Retinal pigment epithelial cell (primary cell): ENCODE data around the gene EZH2.

ENCODE experiments used
- DNase-seq: peaks from one replicate; pipeline ENCODE4 v3.0.0-alpha.2; 2010; ENCODE audit warnings: low read depth
- H3K4me3 ChIP-seq: 2 replicates; pipeline ENCODE4 v1.5.1; 2011; ENCODE audit warnings: mild to moderate bottlenecking, low read length, control low read depth, moderate library complexity
- CTCF ChIP-seq: conservative IDR thresholded peaks from 2 replicates; pipeline ENCODE4 v1.5.1; 2011; ENCODE audit warnings: low read depth, low read length, control low read depth, inconsistent platforms

Gene EZH2

DNA sequence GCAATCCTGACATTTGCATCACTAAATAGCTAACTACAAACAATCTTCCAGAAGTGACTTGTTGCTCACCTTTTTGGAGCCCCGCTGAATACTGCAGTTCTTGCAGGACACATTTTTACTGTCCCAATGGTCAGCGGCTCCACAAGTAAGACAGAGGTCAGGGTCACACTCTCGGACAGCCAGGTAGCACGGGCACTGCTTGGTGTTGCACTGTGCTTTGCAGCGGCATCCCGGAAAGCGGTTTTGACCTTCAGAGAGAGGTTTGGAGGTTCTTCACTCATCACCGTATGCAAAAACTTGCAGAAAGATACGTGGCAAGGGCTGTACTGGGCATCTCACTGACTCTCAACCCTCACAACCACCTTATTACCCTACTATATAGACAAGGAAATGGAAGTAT lies 70.2 kb downstream of the EZH2 start:
- H3K4me3 ChIP-seq: no peak overlapping the region
- DNase-seq: no peak
- TF ChIP-seq CTCF: no peak

- TF ChIP-seq CTCF: no peak
- H3K4me3 ChIP-seq: no peak overlapping the region
- DNase-seq: no peak
These were observed 72.2 kb downstream of the EZH2 start for GRCh38 chr7:148811892-148812291.

- H3K4me3 ChIP-seq: no peak overlapping the region
- TF ChIP-seq CTCF: no peak
- DNase-seq: no peak
These were observed 74.2 kb downstream of the EZH2 start for GRCh38 chr7:148809856-148810255.

DNA sequence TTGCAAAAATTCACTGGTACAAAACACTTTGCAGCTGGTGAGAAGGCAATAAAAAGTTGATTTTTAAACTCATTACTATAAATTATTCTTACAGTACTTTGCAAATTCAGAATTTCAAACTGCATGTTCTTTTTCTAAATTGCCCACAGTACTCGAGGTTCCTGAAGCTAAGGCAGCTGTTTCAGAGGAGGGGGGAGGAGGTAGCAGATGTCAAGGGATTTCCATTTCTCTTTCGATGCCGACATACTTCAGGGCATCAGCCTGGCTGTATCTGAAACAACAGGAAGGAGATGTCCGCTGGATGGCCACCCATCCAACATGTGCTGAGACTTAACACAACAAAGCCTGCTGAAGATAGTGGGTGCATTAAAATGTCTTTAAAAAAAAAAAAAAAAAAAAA lies 76.7 kb downstream of the EZH2 start:
- DNase-seq: no peak
- H3K4me3 ChIP-seq: no peak overlapping the region
- TF ChIP-seq CTCF: no peak

DNA sequence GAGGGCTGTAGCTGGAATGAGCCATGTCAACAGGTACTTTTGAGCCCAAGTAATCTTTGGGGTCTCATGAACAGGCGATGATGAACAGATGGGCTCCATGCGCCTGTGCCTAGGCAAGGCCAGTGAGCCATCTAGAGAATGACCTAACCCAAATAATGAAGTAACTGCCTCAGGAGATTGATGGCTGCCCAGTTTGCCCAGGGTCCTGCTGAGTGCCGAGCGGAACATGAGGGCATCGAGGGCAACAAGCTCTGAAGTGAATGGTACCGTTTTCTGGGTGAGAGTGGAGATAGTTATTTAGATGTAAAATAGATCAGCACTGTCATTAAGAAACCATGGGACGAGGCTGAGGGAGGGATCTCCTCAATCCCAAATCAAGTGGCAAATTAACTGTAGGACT lies 77.9 kb downstream of the EZH2 start:
- H3K4me3 ChIP-seq: no peak overlapping the region
- TF ChIP-seq CTCF: no peak
- DNase-seq: no peak

DNA sequence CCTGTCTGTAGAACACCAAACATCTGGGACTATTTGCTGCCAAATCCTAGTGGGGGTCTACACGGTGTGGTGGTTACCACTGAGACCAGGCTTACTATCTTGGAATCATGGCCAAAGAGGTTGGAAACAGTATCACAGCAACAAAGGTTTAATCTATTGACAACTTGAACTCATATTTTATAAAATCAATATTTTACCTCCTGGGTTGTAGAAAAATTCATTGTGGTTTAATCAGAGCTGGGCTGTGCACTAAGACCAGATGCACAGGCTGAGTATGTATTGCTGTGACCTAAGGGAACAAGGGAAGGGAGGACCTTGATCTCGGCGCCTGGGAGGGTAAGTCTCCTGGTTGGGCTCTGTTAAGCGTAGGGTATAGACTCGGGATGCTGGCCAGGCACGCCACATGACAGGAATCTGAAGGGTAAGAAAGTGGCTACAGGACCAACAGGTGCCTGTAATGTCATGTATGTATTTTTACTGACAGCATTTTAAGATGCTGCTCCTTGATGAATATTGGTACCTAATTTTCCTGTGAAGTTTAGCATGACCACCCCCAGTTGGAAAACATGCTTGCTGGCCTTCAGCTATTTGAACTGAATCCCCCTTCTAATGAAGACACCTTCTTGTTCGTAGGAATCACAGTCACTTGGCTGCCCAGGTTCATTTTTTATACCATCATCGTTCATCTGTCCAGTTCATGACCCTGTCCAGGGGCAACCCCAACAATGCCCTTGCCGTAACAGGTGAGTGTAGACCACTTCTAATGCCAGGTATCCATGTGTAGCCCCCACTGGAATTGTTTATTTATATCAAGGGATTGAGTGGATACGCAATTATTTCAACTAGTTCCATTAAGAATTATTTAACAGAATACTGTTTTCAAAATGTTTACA lies 79.5 kb downstream of the EZH2 start:
- H3K4me3 ChIP-seq: no peak overlapping the region
- DNase-seq: no peak
- TF ChIP-seq CTCF: no peak

DNA sequence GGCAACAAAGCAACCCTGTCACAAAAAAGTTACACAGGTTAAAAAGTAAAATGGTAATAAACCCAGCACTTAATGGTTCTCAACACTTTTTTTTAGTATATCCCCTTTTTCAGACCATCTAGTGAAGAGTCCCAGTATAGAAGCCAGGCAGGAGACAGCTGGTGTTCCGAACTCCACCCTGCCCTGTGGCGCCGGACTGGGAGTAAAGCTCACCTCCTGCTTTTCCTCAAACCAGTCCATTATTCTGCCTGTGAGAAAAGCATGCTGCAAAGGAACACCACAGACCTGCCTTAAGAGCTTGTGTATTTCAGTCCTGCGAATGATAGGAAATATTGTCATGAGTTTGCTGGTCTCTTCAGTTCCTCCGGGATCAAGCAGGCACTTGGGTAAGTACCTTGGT lies 81.0 kb downstream of the EZH2 start:
- DNase-seq: no peak
- H3K4me3 ChIP-seq: no peak overlapping the region
- TF ChIP-seq CTCF: no peak
